ENCODE results near the gene LMNTD1.
"Not testable (repeated sequence)": the region's sequence is repeated elsewhere in the genome, so short reads cannot be mapped to it uniquely, and the experiment has no call there.

Gene LMNTD1

DNA sequence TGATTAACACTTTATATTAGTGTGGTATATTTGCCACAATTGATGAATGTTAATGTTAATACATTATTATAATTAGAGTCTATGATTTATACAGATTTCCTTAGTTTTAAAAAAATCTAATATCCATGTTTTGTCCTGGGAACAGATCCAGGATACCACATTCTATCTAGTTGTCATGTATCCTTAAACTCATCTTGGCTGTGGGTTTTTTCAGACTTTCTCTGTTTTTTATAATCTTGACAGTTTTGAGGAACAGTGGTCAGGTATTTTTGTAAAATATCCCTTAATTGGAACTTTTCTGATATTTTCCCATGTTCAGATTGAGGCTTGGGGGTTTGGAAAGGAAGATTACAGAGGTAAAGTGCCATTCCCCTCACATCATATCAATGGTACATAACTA, 104.1 kb downstream of the LMNTD1 start:
- Mint-ChIP-seq H3K9me3 (no peaks in the 10 kb centered on the region), H3K4me3 (no peak overlapping the region)

DNA sequence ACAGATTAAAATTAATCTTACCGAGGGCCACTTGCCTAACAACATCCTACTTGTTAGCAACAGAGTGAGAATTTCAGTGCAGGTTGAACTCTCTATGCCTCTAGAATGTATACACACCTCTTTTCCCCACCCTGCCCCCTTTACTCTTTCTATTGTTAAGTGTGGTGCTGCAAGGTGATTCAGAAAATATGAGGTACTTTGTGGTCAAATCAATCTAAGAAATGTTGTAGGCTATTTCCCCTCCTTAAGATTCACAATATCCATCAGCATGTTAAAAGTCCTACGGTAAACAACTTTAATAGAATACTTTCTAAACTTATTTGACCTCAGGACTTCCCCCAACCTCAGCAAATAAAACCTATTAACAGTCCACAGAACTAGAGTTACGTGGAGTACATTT, 106.0 kb downstream of the LMNTD1 start:
- H3K4me1 Mint-ChIP-seq: no peaks in the 10 kb centered on the region
- H3K27me3 Mint-ChIP-seq: peaks cover 0 to 7% of the 10 kb centered on the region in 2 donors
- no peaks in the 10 kb centered on the region for H3K36me3 Mint-ChIP-seq
- DNase-seq (no peak), ATAC-seq (replicated peaks) (no peak)
- no peak overlapping the region for H3K4me3 Mint-ChIP-seq
- no peak overlapping the region for H3K27ac Mint-ChIP-seq
- H3K9me3 Mint-ChIP-seq: no peaks in the 10 kb centered on the region

More for the DNA sequence above, 104.1 kb downstream of the LMNTD1 start:
- no peak for DNase-seq
- no peak overlapping the region for H3K27ac Mint-ChIP-seq
- H3K36me3 Mint-ChIP-seq: peaks cover 0 to 1% of the 10 kb centered on the region in 2 donors
- H3K4me1 Mint-ChIP-seq: no peaks in the 10 kb centered on the region
- peaks cover 0 to 7% of the 10 kb centered on the region in 2 donors for H3K27me3 Mint-ChIP-seq
- no peak for ATAC-seq (replicated peaks)

DNA sequence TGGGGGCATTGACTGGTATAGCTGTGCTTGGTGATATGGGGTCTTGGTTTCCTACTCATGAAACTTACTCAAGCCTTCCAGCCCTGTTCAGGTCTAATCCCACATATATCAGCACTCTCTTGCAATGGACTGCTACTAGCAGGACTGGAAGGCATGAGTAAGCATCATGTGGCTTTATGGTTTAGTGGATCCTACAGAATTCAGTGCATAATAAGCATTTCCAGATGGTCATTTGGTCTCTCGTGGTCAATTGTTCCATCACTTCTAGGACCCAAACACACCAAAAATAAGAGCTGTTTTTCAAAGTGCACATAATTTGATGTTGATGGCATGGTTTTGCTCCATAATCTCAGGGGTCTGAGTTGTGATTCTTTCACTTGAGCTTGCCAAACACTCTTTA, 114.4 kb downstream of the LMNTD1 start:
- H3K36me3 Mint-ChIP-seq: no peaks in the 10 kb centered on the region
- no peak overlapping the region for H3K27ac Mint-ChIP-seq
- H3K27me3 Mint-ChIP-seq: no peaks in the 10 kb centered on the region
- no peak overlapping the region for H3K4me3 Mint-ChIP-seq
- no peaks in the 10 kb centered on the region for H3K9me3 Mint-ChIP-seq
- DNase-seq (no peak), ATAC-seq (replicated peaks) (no peak)
- peaks cover 3 to 4% of the 10 kb centered on the region in 2 donors for H3K4me1 Mint-ChIP-seq

DNA sequence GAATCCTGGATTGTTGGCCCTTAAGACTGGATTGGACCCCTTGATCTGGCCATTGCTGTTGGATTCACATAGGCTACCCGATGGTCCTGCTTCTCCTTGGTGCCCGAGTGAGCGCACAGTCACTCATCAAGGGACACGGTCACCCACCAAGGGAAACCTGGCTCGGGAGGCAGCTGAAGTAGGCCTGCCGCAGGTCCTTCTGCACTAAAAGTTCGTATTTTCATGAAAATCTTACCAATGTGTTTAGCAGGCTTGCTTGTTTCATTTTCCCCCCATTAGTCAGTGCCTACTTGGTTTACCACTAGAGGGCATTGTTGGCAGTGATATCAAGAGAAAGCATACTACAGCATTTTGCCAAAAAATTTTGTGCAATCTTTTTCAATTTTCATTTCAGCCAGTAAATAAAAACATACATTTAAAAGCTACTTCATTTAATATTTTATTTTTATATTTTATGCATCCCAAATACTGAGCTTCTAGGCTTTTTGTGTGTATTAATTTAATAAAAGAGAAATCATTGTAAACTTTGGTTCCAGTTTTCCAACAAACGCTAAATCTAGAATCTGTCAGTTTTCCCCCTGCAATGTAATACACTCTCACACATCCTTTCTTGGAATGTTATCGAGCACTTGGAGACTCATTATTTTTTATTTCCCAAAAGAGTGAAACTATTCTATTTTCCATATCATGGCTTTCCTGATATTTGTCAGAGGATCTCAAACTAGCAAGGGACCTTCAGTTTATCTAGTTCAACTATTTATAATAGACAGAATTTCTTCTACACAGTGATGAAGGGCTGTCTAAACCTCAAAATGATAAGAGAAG, 116.7 kb downstream of the LMNTD1 start:
- peak; percentile 78 for ATAC-seq (replicated peaks)
- Mint-ChIP-seq H3K4me3 (peak overlapping the region; percentile 24 to 61), H3K27ac (no peak overlapping the region), H3K36me3 (no peaks in the 10 kb centered on the region), H3K9me3 (no peaks in the 10 kb centered on the region), H3K4me1 (peaks cover 3 to 4% of the 10 kb centered on the region in 2 donors), H3K27me3 (no peaks in the 10 kb centered on the region)
- DNase-seq: peak; percentile 20

DNA sequence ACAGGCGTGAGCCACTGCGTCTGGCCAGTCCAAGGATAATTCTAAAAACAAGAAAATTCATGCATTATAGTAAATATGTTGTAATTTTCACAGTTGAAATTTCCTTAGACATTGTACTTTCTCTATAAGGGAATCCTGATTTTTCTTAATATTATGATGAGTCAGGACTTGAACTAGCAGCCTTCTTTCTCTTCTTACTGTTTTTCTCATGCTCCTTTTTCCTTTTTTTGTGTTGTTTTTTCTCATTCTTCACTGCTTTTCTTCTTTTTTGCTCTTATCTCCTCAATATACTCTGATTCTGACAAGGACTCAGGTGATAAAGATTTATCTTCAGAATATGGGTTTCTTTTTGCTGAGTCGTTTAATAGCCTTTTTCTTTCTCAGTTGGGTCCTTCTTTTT, 117.7 kb downstream of the LMNTD1 start:
- DNase-seq (no peak), ATAC-seq (replicated peaks) (no peak)
- Mint-ChIP-seq H3K4me1 (peaks cover 3 to 4% of the 10 kb centered on the region in 2 donors), H3K9me3 (no peaks in the 10 kb centered on the region), H3K27me3 (peaks cover 0 to 4% of the 10 kb centered on the region in 2 donors), H3K4me3 (no peak overlapping the region), H3K36me3 (no peaks in the 10 kb centered on the region), H3K27ac (no peak overlapping the region)

DNA sequence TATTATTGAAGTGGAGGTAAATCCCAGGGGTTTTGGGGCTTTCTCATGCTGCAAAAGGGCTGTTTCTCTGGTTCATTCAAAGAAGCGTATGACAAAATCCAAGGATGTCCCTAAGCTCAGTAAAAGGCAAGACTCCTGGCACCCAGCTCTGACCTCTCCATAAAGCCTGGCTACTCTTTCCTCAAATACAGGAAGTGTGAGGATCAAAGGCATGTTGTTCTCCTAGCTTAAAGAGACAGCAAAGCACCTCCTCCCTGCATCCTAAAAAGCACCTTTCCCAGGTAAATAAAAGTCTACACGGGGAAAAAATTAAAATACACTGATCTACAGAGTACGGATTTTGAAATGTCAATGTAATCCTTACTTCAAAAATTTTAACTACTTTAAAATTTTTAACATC, 118.6 kb downstream of the LMNTD1 start:
- Mint-ChIP-seq H3K36me3 (no peaks in the 10 kb centered on the region), H3K4me1 (peaks cover 3 to 4% of the 10 kb centered on the region in 2 donors), H3K4me3 (no peak overlapping the region), H3K9me3 (no peaks in the 10 kb centered on the region), H3K27me3 (peaks cover 0 to 4% of the 10 kb centered on the region in 2 donors), H3K27ac (no peak overlapping the region)
- ATAC-seq (replicated peaks): no peak
- no peak for DNase-seq

DNA sequence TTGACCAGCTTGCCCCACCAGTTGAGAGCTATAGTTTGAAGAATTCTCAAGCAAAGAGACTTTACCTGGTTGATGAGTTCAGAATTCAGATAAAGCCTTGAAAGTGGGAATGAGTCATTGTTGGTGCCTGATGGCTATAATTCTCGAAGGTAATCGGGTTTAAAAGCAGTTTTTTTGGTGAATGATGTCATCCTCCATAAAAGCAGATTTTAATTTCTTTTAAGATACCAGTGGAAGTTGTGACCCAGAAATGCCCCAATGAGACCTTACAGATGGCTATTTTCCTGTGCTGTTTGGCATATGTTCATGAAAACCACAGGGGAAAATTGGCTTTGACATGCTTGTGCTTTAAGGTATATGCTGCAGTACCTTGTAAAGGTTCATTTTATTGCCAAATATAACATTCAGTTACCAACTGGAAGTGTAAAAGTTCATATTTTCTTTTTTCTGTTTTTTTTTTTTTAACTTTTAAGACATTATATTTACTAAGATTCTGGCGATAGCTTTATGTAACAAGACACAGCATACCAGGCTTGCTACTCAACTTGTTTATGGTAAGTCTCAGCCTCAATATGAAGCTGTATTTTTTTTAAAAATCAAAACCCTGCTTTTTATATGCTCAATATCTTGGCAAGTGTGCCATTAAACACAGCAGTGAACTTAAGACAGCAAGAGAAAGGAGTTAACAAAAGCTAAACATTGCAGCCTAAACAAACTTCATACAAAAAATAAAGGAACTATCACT, 119.3 kb downstream of the LMNTD1 start:
- DNase-seq (no peak), ATAC-seq (replicated peaks) (no peak)
- Mint-ChIP-seq H3K9me3 (no peaks in the 10 kb centered on the region), H3K27ac (no peak overlapping the region), H3K4me3 (no peak overlapping the region), H3K27me3 (peaks cover 0 to 4% of the 10 kb centered on the region in 2 donors), H3K36me3 (no peaks in the 10 kb centered on the region), H3K4me1 (peaks cover 3 to 4% of the 10 kb centered on the region in 2 donors)

DNA sequence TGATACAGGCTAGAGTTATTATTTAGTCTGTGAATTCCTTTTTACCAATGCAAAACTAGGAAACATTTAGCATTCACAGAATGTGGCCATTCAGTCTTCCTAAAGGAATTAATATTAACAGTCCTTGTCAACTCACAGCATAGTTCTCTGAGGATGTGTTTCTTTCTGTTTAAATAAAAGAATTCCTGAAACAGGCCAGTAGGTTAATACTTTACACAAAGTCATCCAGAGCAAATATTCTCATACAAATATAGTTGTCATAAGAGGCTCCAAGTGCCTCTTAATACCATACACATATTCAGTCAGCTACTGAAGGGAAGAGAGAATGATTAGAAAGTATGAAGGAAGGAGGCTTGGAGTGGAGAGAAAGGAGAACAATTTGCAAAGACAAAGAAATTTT, 120.1 kb downstream of the LMNTD1 start:
- Mint-ChIP-seq H3K36me3 (no peaks in the 10 kb centered on the region), H3K4me1 (peaks cover 3 to 4% of the 10 kb centered on the region in 2 donors), H3K9me3 (no peaks in the 10 kb centered on the region), H3K4me3 (no peak overlapping the region), H3K27ac (no peak overlapping the region), H3K27me3 (peaks cover 0 to 4% of the 10 kb centered on the region in 2 donors)
- no peak for DNase-seq
- ATAC-seq (replicated peaks): no peak

DNA sequence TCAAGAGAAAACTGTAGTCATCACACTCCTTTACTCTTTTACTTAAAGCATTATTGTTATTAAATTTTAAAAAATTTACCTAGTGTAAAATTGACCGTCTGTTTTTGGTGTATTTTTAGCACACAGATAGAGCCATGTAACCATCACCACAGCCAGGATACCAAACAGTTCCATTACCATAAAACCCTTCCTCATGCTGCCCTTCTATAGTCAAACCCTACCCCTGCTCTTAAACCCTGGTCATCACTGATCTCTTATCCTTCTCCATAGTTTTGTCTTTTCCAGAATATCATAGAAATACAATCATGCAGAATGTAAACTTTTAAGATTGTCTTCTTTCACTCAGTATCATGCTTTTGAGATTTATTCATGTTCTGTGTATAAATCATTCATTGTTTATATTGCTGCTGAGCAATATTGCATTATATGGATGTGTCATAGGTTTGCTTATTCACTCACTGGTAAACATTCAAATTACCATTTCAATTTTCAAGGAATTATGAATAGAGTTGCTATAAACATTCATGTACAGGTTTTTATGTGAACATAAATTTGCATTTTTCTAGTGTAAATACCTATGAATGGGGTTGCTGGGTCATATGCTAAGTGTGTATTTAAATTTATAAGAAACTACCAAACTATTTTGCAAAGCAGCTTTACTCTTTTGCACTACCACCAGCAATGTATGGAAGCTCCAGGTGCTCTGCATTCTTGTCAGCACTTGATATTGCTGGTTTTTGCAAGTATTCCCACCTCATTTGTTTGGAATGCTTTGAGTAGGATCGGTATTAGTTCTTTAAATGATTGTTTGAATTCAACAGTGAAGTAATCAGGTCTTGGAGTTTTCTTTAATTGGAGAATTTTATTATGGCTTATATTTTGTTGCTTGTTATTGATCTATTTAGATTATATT, 125.5 kb downstream of the LMNTD1 start:
- Mint-ChIP-seq H3K36me3 (no peaks in the 10 kb centered on the region), H3K9me3 (no peaks in the 10 kb centered on the region), H3K27me3 (peaks cover 0 to 4% of the 10 kb centered on the region in 2 donors), H3K27ac (no peak overlapping the region), H3K4me1 (no peaks in the 10 kb centered on the region), H3K4me3 (no peak overlapping the region)
- no peak for DNase-seq
- no peak for ATAC-seq (replicated peaks)

DNA sequence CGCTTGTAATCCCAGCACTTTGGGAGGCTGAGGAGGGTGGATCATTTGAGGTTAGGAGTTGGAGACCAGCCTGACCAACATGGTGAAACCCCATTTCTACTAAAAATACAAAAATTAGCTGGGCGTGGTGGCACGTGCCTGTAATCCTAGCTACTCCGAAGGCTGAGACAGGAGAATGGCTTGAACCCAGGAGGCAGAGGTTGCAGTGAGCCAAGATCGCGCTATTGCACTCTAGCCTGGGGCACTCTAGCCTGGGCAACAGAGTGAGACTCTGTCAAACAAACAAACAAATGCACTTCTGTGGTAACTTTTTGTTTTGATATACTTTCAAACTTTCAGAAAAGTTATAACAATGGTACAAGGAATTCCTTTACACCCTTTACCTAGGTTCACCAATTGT, 126.3 kb downstream of the LMNTD1 start:
- H3K27ac Mint-ChIP-seq; H3K4me1 Mint-ChIP-seq; DNase-seq; H3K9me3 Mint-ChIP-seq; H3K4me3 Mint-ChIP-seq; H3K36me3 Mint-ChIP-seq; ATAC-seq (replicated peaks); H3K27me3 Mint-ChIP-seq: not testable (repeated sequence)

Data from stimulated activated naive B cell treated with anti-CD40 and anti-IgM and Interleukin-4, amounts not matched to agents 10 μg/mL and 1 μg/mL and 100 μg/mL, for 72 hours (primary cell).